WERI-Rb-1 (cell line): ENCODE results near the gene ROR2.
A peak's percentile ranks its signal among the peaks of the same experiment; 100 is the strongest.

Experiments used
- DNase-seq: peaks from one replicate; pipeline ENCODE4 v3.0.0-alpha.2; 2020
- H3K27ac ChIP-seq: fragments of 250-450 bp; sonication (Bioruptor Pico); 2 replicates; pipeline ENCODE4 v1.5.1; 2020; ENCODE audit warnings: mild to moderate bottlenecking, moderate library complexity
- H3K27me3 ChIP-seq: fragments of 250-450 bp; sonication (Bioruptor Pico); 2 replicates; pipeline ENCODE4 v1.5.1; 2021; ENCODE audit warnings: mild to moderate bottlenecking, low read depth, moderate library complexity; ENCODE audit not compliant: insufficient read depth, severe bottlenecking
- H3K36me3 ChIP-seq: fragments of 250-450 bp; sonication (Bioruptor Pico); 2 replicates; pipeline ENCODE4 v1.5.1; 2020; ENCODE audit warnings: mild to moderate bottlenecking, moderate library complexity
- H3K4me3 ChIP-seq: 2 replicates; pipeline ENCODE4 v1.5.1; 2011; ENCODE audit warnings: low read depth, mild to moderate bottlenecking, control low read depth, low read length
- H3K9me3 ChIP-seq: fragments of 250-450 bp; sonication (Bioruptor Pico); 2 replicates; pipeline ENCODE4 v1.5.1; 2021; ENCODE audit warnings: mild to moderate bottlenecking, moderate library complexity; ENCODE audit not compliant: severe bottlenecking
- TF ChIP-seq, protein P1 (sequence below): IDR thresholded peaks from 2 replicates; pipeline ENCODE4 v1.5.1; 2011; ENCODE audit warnings: low read depth, mild to moderate bottlenecking, control low read depth, inconsistent platforms, low read length

Gene ROR2

DNA sequence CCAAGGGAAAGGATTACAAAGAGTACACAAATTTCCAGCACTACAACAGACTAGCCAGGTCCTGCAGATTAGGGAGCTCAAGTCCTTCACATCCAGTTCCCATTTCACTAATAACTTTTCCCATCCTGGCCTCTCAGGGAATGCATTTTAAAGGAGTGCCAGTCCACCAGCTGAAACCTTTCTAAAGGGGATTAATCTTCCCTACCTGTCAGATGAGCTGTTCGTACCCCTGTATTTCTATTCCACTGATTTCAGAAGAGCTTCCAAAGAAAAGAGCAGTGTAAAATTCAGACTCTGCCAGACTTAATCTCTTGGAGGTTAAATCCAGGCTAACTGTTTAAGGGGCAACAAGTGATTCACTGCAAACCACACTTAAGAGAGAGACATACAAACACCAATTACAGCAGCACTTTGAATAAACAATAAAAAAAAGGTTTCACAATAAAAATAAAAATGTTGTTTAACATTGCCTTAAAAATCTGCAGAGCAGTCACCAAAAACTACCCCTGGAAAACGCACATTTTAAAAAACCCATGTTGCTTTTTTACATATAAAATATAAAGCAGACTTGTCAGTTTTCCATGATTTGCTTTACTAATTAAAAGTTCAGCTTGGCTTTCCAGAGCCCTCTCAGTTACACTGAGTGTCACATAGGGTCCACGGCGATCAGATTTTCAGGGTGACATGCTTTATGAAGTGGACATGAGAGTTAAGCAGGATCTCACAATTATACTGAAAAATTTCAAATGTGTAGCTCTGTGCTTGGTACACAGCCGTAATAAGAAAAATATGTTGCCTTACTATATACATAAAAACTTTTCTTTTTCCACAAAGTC lies 3.2 kb downstream of the ROR2 start:
- no peak overlapping the region for H3K4me3 ChIP-seq
- no peaks in the 10 kb centered on the region for H3K36me3 ChIP-seq
- H3K9me3 ChIP-seq: no peaks in the 10 kb centered on the region
- peak overlapping the region; percentile 17; the same call in 1 of the 2 replicates for H3K27ac ChIP-seq
- no peaks in the 10 kb centered on the region for H3K27me3 ChIP-seq
- DNase-seq: peak; percentile 47
- TF ChIP-seq, protein P1, sequence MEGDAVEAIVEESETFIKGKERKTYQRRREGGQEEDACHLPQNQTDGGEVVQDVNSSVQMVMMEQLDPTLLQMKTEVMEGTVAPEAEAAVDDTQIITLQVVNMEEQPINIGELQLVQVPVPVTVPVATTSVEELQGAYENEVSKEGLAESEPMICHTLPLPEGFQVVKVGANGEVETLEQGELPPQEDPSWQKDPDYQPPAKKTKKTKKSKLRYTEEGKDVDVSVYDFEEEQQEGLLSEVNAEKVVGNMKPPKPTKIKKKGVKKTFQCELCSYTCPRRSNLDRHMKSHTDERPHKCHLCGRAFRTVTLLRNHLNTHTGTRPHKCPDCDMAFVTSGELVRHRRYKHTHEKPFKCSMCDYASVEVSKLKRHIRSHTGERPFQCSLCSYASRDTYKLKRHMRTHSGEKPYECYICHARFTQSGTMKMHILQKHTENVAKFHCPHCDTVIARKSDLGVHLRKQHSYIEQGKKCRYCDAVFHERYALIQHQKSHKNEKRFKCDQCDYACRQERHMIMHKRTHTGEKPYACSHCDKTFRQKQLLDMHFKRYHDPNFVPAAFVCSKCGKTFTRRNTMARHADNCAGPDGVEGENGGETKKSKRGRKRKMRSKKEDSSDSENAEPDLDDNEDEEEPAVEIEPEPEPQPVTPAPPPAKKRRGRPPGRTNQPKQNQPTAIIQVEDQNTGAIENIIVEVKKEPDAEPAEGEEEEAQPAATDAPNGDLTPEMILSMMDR: no peak

DNA sequence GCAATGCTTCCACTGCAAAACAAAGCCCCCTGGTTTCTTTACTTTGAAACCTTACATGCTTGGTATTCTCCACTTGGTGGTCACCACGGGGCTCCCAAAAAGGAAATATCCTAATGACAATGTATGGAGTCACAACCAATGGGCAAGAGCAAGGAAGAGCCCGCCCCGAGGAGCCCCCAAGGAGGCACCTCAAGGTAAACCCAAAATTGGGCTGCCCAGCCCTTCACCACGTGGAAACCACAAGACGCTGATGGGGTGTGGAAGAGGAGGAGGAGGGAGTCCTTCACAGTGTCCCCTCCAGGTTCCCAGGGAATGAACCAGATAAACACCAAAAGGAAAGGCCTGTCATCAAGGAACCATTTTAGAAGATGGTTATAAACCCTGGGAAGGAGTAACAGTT lies 3.8 kb downstream of the ROR2 start:
- DNase-seq: no peak
- H3K9me3 ChIP-seq: no peaks in the 10 kb centered on the region
- H3K27ac ChIP-seq: peak overlapping the region; percentile 16; the same call in 1 of the 2 replicates
- no peak overlapping the region for H3K4me3 ChIP-seq
- no peaks in the 10 kb centered on the region for H3K27me3 ChIP-seq
- H3K36me3 ChIP-seq: no peaks in the 10 kb centered on the region
- TF ChIP-seq, protein P1: no peak

GRCh38 chr9:91945277-91946085 lies 4.5 kb downstream of the ROR2 start:
- TF ChIP-seq, protein P1: no peak
- DNase-seq: no peak
- Histone ChIP-seq H3K9me3 (no peaks in the 10 kb centered on the region), H3K36me3 (no peaks in the 10 kb centered on the region), H3K27ac (no peak overlapping the region), H3K4me3 (no peak overlapping the region), H3K27me3 (no peaks in the 10 kb centered on the region)

- Histone ChIP-seq H3K4me3 (no peak overlapping the region), H3K36me3 (no peaks in the 10 kb centered on the region), H3K27me3 (no peaks in the 10 kb centered on the region), H3K9me3 (no peaks in the 10 kb centered on the region), H3K27ac (no peak overlapping the region)
- no peak for DNase-seq
- TF ChIP-seq, protein P1: no peak
These were observed 5.3 kb downstream of the ROR2 start for GRCh38 chr9:91944711-91945110.

DNA sequence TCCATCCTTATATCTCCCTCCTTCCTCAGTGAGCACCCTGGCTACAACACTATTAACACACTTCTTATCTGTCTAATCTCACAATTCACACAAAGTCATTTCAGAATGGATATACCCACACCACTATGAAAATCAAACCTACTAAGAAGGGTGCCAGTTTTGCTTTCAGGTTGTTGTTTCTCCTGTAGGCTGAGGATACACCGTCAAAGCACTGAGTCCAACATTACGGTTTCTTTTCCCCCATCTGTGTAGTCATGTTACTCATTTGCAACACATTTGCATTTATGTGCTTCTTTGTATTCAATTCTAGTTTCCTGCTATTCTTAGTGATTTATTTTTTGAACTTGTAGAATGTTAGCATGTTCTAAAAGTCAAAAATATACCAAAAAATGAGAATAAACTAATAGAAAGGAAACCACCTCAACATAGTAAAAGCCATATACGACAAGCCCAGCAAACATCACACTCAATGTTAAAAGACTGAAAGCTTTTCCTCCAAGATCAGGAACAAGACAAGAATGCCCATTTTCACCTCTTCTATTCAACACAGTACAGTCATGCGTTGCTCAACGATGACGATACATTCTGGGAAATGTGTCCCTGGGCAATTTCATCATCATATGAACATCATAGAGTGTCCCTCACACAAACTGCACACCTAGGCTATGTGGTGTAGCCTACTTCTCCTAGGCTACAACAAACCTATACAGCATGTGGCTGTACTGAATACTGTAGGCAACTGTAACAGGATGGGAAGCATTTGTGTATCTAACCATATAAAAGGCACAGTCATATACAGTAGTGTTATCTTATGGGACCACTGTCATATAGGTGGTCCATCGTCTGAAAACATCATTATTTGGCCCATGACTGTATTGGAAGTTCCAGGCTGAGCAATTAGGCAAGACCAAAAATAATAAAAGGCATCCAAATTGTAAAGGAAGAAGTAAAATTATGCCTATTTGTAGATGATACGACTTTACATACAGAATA lies 6.3 kb downstream of the ROR2 start:
- DNase-seq: no peak
- TF ChIP-seq, protein P1: no peak
- Histone ChIP-seq H3K36me3 (no peaks in the 10 kb centered on the region), H3K9me3 (no peaks in the 10 kb centered on the region), H3K27me3 (no peaks in the 10 kb centered on the region), H3K27ac (no peak overlapping the region), H3K4me3 (no peak overlapping the region)
